GM18861 (cell line): Measurements from ENCODE around the gene TNNI3K.

Experiments
- ATAC-seq: cut with Tn5 transposase; IDR thresholded peaks from one replicate; pipeline ENCODE4 v1.9.1; 2021; ENCODE audit not compliant: unreplicated experiment

The TNNI3K gene

GRCh38 chr1:74481607-74482006, 246.4 kb downstream of the TNNI3K start:
- no peak for ATAC-seq

DNA sequence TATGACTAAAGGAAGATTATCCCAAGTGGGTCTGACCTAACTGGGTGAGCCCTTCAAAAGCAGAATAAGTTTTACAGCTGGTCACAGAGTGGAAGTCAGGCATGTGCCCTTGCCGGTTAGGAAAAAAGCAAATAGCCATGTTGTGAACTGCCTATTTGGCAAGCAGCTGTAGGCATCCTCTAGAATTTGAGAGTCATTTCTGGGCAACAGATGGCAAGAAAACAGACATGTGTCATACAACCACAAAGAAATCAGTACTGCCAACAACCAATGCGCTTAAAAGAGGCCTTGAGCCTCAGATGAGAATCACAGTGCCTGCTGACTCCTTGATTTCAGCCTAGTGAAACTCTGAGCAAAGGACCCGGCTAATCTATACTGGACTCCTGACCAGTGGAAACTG, 250.4 kb downstream of the TNNI3K start:
- ATAC-seq, result no peak

- no peak for ATAC-seq
Observed at GRCh38 chr1:74486036-74486435, 250.8 kb downstream of the TNNI3K start.

DNA sequence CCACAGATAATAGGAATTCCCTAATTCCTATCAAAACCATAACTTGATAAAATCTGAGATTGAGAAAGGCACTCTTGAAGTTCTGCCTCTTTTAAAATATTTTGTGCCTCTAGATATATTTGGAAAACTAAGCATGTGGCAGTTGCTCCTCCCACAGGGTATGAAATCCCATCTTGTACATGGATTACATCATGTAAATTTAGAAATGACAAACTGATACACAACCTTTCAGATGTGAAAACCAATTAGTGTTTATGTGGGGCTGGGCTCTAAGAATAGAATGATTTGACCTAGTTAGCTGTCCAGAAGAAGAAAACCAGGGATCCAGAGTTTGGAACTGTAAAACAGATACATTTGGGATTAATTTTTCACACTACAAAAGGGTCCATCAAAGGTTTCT, 261.5 kb downstream of the TNNI3K start:
- ATAC-seq, result no peak

GRCh38 chr1:74498901-74499300, 263.7 kb downstream of the TNNI3K start:
- ATAC-seq, result no peak

DNA sequence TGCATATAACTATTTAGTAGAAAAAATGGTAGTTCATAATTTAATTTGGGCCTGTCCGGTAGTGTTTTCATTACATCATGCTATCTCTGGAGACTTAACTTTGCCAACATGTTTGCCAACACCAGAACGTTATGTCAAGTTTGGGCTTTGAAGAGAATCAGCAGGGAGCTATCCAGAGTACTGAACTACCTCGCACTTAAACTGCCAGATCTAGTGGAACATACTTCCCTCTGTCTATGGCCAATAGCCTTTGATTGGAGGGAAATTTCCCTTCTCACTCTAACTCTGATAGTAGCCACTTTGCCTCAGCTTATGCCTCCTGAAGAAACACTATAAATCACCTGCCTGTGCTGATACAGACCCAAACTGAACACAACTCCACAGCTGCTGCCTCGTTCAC, 267.2 kb downstream of the TNNI3K start:
- ATAC-seq, result no peak

GRCh38 chr1:74502858-74503257, 267.7 kb downstream of the TNNI3K start:
- ATAC-seq, result no peak

DNA sequence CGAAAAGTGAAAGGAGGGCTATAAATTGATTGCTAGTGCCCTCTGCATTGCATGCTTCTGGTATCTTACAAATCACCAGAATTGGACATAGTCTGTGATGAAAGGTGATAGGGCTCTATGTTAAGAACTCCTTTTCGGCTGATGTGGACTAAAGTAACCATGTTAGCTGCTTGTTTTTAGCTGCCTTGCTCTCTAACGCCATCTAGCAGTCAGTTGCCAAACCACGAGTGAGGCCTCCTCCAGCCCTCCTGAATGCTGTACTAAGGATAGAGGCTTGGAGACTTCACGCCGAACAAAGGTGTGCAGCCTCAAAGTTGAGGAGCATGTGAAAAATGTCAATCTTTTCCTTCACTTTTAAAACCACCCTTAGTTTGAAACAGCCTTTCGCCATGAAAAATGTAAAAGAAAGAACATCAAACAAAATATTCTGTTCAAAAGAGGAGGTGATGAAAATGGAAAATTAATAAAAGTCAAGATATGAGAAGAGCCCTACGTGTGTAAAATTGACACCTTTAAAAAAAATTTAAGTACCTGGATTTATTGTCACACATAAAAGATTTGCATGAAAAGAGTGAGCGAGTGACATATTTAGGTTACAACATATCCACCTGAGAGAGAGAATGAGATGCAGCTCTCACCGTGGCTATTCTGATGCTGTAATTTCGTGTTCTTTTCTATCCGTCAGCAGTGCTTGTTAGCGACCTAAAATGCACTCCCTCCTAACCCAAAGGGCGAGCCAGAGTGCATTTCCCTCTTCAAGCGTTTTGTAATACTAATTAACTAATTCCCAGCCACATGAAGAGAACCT, 269.1 kb downstream of the TNNI3K start:
- peak; percentile 87 for ATAC-seq

GRCh38 chr1:74504933-74505512, 269.8 kb downstream of the TNNI3K start:
- ATAC-seq, result no peak

- ATAC-seq, result no peak
Observed at GRCh38 chr1:74505928-74506710, 270.9 kb downstream of the TNNI3K start.

GRCh38 chr1:74508449-74508848, 273.3 kb downstream of the TNNI3K start:
- no peak for ATAC-seq

DNA sequence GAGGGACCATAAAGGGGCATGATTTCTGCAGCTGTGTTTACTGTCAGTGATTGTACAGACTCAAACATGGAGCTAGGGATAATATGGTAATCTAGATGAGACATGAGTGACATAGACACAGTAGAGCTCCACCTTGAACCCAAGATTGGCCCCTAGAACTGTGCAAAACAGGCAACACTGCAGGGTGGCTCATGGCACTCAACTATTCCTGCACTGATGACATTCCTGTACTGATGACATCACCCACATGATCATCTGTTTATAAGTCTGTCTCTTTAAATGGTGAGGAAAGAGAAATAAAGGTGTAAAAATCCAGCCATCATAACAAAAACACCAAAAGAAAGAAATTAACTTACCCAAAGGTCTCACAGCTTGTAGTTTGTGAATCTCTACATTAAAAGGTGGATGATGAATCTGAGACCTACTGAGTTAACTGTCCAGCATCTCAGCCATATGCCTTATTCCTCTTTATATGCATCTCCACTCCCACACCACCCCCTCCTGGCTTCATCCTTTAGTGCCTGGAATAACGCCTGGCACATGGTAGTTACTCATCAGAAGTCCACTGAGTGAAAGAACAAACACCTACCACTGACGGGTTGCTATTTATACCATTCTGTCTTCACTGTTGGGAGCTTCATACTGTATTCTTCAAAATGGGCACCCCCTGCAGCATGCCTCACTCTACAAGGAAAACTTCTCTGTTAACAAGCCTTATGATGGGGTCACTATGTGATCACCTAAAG, 277.2 kb downstream of the TNNI3K start, which contains the start of gene LRRC53:
TSS of gene LRRC53 (minus strand) at position 442 of the 746 bp plus-strand sequence. CDS start 29,262 bp downstream, outside the sequence.
- ATAC-seq, result no peak

DNA sequence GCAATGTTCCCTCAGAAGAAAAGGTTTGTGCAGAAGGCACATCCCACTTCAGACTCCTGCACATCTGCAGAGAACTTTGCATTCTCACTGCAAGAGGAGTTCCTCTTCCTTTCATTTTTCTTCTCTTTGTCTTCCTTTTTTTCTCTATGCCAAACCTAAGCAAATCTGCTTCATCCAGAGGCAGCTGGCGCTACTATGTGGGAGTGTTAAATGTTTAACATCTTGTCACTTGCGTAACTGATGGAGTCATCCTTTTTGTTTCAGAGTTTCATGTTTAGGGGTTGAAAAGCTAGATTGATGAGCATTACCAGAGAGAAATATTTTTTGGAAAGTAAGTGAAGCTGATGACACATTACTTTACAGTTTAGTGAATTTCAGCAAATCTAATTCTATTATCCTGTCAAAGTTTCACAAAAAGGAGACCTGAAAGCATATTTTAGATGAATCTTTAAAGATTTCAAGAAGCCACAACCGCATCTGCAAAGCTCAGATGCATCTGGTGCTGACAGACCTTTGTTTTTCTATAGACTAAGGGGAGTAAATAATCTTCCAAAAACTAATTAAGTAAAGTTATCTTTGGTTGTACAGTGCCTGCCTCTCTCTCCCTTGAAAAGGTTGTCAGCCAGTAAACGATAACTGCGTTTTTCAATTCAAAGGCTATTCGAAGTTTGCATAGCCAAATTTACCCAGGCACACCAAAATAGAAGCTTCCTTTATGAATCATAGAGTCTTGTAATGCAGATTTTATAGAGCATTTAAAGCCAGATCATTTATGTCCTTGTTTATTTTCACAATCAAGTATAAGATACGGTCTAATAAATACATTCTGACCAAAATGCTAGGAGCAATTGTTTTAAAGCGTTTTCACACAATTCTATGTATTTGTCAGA, 278.5 kb downstream of the TNNI3K start:
- ATAC-seq, result no peak

GRCh38 chr1:74517599-74518051, 282.4 kb downstream of the TNNI3K start:
- peak; percentile 68 for ATAC-seq

DNA sequence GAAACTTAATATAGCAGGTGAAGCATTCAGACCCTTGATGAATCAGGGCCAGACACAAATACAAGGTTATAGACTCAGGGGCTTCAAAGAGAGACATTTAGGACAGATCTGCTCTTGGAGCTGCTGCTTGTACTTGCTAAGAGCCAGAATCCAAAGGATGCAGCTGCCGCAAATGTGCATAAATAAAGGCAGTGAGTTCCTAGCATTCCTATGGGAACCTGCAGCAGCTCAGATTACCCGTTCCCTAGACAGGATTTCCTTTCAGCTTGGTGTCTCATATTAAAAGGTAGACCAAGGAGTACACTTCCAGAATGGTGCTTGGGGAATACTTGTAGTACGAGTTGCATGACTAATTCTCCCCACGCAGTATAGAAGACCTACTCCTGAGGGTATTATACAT, 287.0 kb downstream of the TNNI3K start:
- ATAC-seq, result no peak

DNA sequence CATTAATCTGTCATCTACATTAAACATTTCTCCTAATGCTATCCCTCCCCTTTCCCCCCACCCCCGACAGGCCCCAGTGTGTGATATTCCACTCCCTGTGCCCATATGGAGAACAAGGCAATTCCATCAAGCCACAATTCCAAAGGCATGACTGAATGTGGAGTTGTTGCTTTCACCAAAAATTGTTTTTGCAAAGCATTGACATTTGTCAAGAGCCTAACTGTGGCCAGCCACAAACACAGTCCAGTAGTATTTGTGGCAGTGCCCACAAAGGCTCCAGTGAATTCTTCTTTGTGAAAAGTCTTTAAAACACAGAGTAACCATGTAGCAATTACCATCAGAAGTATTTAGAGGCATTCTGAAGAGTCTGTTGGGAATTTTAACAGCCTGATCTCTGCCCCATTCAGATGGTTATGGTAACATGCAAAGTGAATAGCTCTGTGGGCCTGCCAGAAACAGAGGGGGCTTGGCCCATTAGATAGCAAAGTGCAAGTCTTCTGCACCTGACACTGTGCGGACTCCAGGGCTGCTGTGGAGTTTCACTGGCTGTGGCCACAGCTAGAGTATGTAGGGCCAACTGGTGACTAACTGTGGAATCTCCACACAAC, 288.8 kb downstream of the TNNI3K start:
- ATAC-seq, result no peak

- ATAC-seq, result no peak
Observed at GRCh38 chr1:74526708-74527107, 291.5 kb downstream of the TNNI3K start.

- no peak for ATAC-seq
Observed at GRCh38 chr1:74528123-74528522, 292.9 kb downstream of the TNNI3K start.

GRCh38 chr1:74530892-74531291, 295.7 kb downstream of the TNNI3K start:
- ATAC-seq, result no peak

GRCh38 chr1:74531796-74532195, 296.6 kb downstream of the TNNI3K start:
- no peak for ATAC-seq
